HG03558 (cell line): ENCODE results near the gene ACTL10.

Experiments
- ATAC-seq: cut with Tn5 transposase; IDR thresholded peaks from one replicate; pipeline ENCODE4 v1.9.1; 2021; ENCODE audit warnings: moderate number of reproducible peaks; ENCODE audit not compliant: unreplicated experiment; ENCODE audit errors: extremely low read depth

The ACTL10 gene

DNA sequence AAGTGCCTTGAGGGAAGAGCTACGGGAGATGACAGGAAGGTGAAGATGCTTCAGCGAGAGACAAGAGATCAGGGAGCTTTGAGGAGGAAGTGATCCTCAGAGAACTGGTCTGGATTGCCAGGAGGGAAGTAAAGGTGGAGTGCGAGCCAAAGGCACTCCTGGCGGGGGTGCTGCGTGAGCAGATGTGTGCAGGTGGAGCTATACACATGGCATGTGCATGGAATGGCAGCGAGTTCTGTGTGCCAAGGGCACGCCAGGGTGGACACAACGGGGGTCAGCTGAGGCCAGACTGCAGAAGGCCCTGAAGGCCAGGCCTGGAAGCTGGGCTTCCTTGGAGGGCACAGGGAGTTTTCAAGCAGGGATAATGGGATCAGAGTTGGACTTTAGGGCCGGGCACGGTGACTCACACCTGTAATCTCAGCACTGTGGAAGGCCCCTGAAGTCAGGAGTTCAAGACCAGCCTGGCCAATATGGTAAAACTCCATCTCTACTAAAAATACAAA, 47.2 kb downstream of the ACTL10 start:
- no peak for ATAC-seq

DNA sequence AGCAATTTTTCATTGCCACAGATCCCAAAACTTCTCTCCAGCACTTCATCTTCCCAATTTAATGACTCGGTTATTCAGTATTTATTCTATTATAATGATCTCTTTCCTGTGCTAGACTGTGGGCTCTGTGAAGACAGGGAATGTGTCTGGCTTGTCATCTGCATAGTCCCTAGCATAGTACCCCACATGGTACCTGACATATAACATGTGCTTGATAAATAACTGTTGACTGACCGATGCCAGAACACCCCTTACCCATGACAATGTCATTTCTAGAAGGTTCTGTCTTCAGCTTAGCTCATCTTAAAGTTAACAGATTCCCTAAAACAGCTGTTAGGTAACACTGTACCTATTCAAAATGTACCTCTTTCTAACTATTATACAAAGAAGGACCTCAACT, 49.8 kb downstream of the ACTL10 start:
- no peak for ATAC-seq
